ENCODE measurements around the gene SLC37A1.

The SLC37A1 gene

DNA sequence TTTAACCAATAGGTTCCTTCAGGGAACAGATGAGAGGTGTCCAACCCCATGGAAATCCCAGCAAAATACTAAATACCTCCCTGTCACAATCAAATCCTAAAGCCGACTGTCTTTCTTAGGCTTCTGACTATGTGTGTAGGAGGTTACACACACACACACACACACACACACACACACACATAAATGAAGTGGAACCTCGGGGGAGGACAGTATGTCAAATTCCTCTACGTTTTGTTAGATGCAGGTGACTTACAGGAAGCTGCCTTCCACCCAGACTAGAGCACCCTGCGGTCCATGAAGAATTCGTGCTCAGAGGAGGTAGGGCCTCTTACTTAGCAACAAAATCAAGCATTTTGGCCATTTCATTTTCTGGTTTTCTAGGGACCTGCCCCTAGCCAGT lies 34.1 kb upstream of the SLC37A1 start:
- Histone ChIP-seq H3K36me3 (ENCODE audit: control insufficient read depth in 2 of 2, insufficient read depth in 1 of 2, low read length in 2 of 2) (no peaks in the 10 kb centered on the region), H3K4me1 (ENCODE audit: control insufficient read depth, insufficient read depth, low read length) (no peaks in the 10 kb centered on the region), H3K27ac (ENCODE audit: extremely low read depth, low read depth, low read length) (no peak overlapping the region), H3K9me3 (ENCODE audit: control insufficient read depth, insufficient read depth, low read depth, low read length) (no peaks in the 10 kb centered on the region), H3K4me3 (ENCODE audit: low read depth, low read length) (no peak overlapping the region)
- CTCF ChIA-PET: interaction anchor here (0.6 kb wide), 1 partner anchor 37 kb away, joined by 3 read pairs; no protein-coding TSS in a partner anchor
- TF ChIP-seq ZSCAN4 (tag by site-specific recombination; IDR thresholded peaks at IDR 0.05): peak; percentile 36; the same call in 1 of the 2 replicates
- peak; percentile 56; the same call in 1 of the 2 replicates for TF ChIP-seq ZFHX2 (tag by site-specific recombination; conservative IDR thresholded peaks at IDR 0.05)
- TF ChIP-seq ZFP41 (tag by site-specific recombination; IDR thresholded peaks at IDR 0.05; ENCODE audit: borderline replicate concordance): no peak
- TF ChIP-seq YY2 (tag by site-specific recombination; IDR thresholded peaks at IDR 0.05): no peak
- peak; percentile 79 for TF ChIP-seq EGR2 (tag by site-specific recombination; IDR thresholded peaks at IDR 0.05; ENCODE audit: low read depth)
- POLR2A ChIA-PET: interaction anchor here (0.6 kb wide), 1 partner anchor 12 kb away, joined by 3 read pairs; no protein-coding TSS in a partner anchor

GRCh38 chr21:42480736-42481135 lies 32.9 kb upstream of the SLC37A1 start:
- Histone ChIP-seq H3K36me3 (ENCODE audit: control insufficient read depth in 2 of 2, insufficient read depth in 1 of 2, low read length in 2 of 2) (no peaks in the 10 kb centered on the region), H3K4me1 (ENCODE audit: control insufficient read depth, insufficient read depth, low read length) (no peaks in the 10 kb centered on the region), H3K4me3 (ENCODE audit: low read depth, low read length) (no peak overlapping the region), H3K9me3 (ENCODE audit: control insufficient read depth, insufficient read depth, low read depth, low read length) (no peaks in the 10 kb centered on the region), H3K27ac (ENCODE audit: extremely low read depth, low read depth, low read length) (no peak overlapping the region)
- CTCF ChIA-PET: no interaction called here
- POLR2A ChIA-PET: no interaction called here
- TF ChIP-seq PRDM6 (tag by site-specific recombination; IDR thresholded peaks at IDR 0.05) (no peak), KLF7 (tag by site-specific recombination; IDR thresholded peaks at IDR 0.05; ENCODE audit: borderline replicate concordance) (no peak), ZNF433 (tag by site-specific recombination; IDR thresholded peaks at IDR 0.05; ENCODE audit: low read depth) (no peak), ZNF48 (tag by site-specific recombination; IDR thresholded peaks at IDR 0.05) (no peak), ZNF391 (tag by site-specific recombination; IDR thresholded peaks at IDR 0.05; ENCODE audit: borderline replicate concordance, low read depth) (no peak), ZNF133 (tag by site-specific recombination; IDR thresholded peaks at IDR 0.05) (no peak), ZNF23 (tag by site-specific recombination; IDR thresholded peaks at IDR 0.05; ENCODE audit: borderline replicate concordance) (no peak), YY1 (tag by site-specific recombination; IDR thresholded peaks at IDR 0.05) (no peak), ZBTB8A (tag by site-specific recombination; IDR thresholded peaks at IDR 0.05) (no peak), ZNF677 (tag by site-specific recombination; IDR thresholded peaks at IDR 0.05) (no peak), ZNF214 (tag by site-specific recombination; IDR thresholded peaks at IDR 0.05; ENCODE audit: borderline replicate concordance) (no peak), ZNF600 (tag by site-specific recombination; IDR thresholded peaks at IDR 0.05) (no peak), ZNF561 (tag by site-specific recombination; IDR thresholded peaks at IDR 0.05; ENCODE audit: borderline replicate concordance) (no peak)
- TF ChIP-seq, protein P1, sequence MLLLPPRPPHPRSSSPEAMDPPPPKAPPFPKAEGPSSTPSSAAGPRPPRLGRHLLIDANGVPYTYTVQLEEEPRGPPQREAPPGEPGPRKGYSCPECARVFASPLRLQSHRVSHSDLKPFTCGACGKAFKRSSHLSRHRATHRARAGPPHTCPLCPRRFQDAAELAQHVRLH (tag by site-specific recombination; IDR thresholded peaks at IDR 0.05): no peak
- TF ChIP-seq, protein P2, sequence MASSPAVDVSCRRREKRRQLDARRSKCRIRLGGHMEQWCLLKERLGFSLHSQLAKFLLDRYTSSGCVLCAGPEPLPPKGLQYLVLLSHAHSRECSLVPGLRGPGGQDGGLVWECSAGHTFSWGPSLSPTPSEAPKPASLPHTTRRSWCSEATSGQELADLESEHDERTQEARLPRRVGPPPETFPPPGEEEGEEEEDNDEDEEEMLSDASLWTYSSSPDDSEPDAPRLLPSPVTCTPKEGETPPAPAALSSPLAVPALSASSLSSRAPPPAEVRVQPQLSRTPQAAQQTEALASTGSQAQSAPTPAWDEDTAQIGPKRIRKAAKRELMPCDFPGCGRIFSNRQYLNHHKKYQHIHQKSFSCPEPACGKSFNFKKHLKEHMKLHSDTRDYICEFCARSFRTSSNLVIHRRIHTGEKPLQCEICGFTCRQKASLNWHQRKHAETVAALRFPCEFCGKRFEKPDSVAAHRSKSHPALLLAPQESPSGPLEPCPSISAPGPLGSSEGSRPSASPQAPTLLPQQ (tag by site-specific recombination; IDR thresholded peaks at IDR 0.05): no peak
